ENCODE measurements around the gene ARHGAP25. TPM values are rescaled to one million over a fixed set of nuclear protein-coding genes. Genes with fewer than 3 reads are reported as not detected.

ARHGAP25 gene
- total and polyA plus RNA-seq, 7 donors = 1.1 to 4.8 (median 1.9) TPM

GRCh38 chr2:68857202-68857845 is 122.7 kb downstream of the ARHGAP25 start:
- no peak for ATAC-seq
- no peak overlapping the region for H3K4me3 ChIP-seq
- intact Hi-C loops (cut with DNase I) = no loop called here
- H3K27me3 ChIP-seq (ENCODE audit: insufficient read depth in 3 of 3, low read length in 2 of 3) = peaks cover 0 to 3% (median 0%) of the 10 kb centered on the region in 3 donors
- no peak for DNase-seq
- H3K4me1 ChIP-seq = no peaks in the 10 kb centered on the region
- 79 to 86% (median 86%) methylated on average over 3 of the region's 3 CpGs for WGBS, 3 donors
- H3K9me3 ChIP-seq = no peaks in the 10 kb centered on the region
- no peak overlapping the region for H3K27ac ChIP-seq
- no peaks in the 10 kb centered on the region for H3K36me3 ChIP-seq (ENCODE audit: insufficient read depth in 1 of 2, low read depth in 1 of 2)
- TF ChIP-seq, protein P1, sequence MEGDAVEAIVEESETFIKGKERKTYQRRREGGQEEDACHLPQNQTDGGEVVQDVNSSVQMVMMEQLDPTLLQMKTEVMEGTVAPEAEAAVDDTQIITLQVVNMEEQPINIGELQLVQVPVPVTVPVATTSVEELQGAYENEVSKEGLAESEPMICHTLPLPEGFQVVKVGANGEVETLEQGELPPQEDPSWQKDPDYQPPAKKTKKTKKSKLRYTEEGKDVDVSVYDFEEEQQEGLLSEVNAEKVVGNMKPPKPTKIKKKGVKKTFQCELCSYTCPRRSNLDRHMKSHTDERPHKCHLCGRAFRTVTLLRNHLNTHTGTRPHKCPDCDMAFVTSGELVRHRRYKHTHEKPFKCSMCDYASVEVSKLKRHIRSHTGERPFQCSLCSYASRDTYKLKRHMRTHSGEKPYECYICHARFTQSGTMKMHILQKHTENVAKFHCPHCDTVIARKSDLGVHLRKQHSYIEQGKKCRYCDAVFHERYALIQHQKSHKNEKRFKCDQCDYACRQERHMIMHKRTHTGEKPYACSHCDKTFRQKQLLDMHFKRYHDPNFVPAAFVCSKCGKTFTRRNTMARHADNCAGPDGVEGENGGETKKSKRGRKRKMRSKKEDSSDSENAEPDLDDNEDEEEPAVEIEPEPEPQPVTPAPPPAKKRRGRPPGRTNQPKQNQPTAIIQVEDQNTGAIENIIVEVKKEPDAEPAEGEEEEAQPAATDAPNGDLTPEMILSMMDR (IDR thresholded peaks at IDR 0.05) = no peak

- ATAC-seq (no peak), DNase-seq (no peak)
- Histone ChIP-seq H3K4me1 (no peaks in the 10 kb centered on the region), H3K27me3 (ENCODE audit: insufficient read depth in 3 of 3, low read length in 2 of 3) (peaks cover 0 to 3% (median 0%) of the 10 kb centered on the region in 3 donors), H3K27ac (no peak overlapping the region), H3K4me3 (no peak overlapping the region), H3K9me3 (no peaks in the 10 kb centered on the region), H3K36me3 (ENCODE audit: insufficient read depth in 1 of 2, low read depth in 1 of 2) (no peaks in the 10 kb centered on the region)
- TF ChIP-seq, protein P1 (IDR thresholded peaks at IDR 0.05) = no peak
- WGBS, 3 donors = 83 to 89% (median 84%) methylated on average over 4 of the region's 4 CpGs
- intact Hi-C loops (cut with DNase I) = loop anchor here in 1 of 2 donors (1.0 kb wide), 1 partner anchor 41 kb away; no protein-coding TSS in a partner anchor
These were observed 123.3 kb downstream of the ARHGAP25 start for GRCh38 chr2:68857855-68858456.

DNA sequence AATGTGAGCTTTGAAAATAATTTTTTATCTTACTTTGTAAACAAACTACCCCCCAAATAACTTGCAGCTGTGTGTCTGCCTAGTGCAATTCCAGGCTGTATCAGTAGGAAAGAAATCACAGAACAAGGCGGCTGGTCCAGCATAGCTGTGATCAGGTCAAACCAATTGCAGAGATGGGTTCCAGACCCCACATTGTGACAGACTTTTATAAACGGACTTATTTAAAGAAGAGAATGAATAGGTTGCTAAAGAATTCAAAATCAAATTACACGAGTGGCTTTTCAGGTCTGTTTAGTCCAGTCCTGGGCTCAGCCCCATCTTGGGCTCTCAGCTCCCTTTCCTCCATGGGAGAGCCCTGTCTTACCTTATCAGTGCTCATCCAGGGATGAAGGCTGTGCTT is 125.5 kb downstream of the ARHGAP25 start:
- H3K4me1 ChIP-seq = no peaks in the 10 kb centered on the region
- no peaks in the 10 kb centered on the region for H3K9me3 ChIP-seq
- intact Hi-C loops (cut with DNase I) = no loop called here
- no peaks in the 10 kb centered on the region for H3K36me3 ChIP-seq (ENCODE audit: insufficient read depth in 1 of 2, low read depth in 1 of 2)
- 77 to 83% (median 83%) methylated on average over 3 of the region's 3 CpGs for WGBS, 3 donors
- H3K27ac ChIP-seq = no peak overlapping the region
- no peak overlapping the region for H3K4me3 ChIP-seq
- ATAC-seq = no peak
- no peak for DNase-seq
- peaks cover 0 to 3% (median 0%) of the 10 kb centered on the region in 3 donors for H3K27me3 ChIP-seq (ENCODE audit: insufficient read depth in 3 of 3, low read length in 2 of 3)
- TF ChIP-seq, protein P1 (IDR thresholded peaks at IDR 0.05) = no peak

DNA sequence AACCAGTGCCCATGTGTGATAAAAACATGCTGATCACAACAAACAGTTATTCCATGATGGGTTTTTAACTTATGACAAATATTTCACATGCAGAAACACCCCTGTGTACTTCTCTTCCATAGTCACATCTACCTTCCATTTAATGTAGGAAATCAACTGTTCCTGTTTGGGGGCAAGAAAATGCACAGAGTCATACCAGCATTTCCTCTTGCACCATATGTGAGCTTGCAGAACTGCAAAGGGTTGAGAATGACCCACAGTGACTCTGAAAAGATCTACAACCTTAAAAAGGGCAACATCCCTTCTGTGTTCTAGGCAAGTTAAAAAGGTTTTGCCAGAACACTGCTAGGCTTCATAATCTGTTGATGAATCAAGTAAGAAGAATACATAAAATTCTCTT is 126.7 kb downstream of the ARHGAP25 start:
- Histone ChIP-seq H3K4me3 (no peak overlapping the region), H3K27ac (no peak overlapping the region), H3K27me3 (ENCODE audit: insufficient read depth in 3 of 3, low read length in 2 of 3) (peaks cover 0 to 3% (median 0%) of the 10 kb centered on the region in 3 donors), H3K4me1 (no peaks in the 10 kb centered on the region), H3K36me3 (ENCODE audit: insufficient read depth in 1 of 2, low read depth in 1 of 2) (no peaks in the 10 kb centered on the region), H3K9me3 (no peaks in the 10 kb centered on the region)
- intact Hi-C loops (cut with DNase I) = no loop called here
- no peak for DNase-seq
- TF ChIP-seq, protein P1 (IDR thresholded peaks at IDR 0.05) = no peak
- ATAC-seq = no peak
